ENCODE measurements around the gene AGMAT.

DNA sequence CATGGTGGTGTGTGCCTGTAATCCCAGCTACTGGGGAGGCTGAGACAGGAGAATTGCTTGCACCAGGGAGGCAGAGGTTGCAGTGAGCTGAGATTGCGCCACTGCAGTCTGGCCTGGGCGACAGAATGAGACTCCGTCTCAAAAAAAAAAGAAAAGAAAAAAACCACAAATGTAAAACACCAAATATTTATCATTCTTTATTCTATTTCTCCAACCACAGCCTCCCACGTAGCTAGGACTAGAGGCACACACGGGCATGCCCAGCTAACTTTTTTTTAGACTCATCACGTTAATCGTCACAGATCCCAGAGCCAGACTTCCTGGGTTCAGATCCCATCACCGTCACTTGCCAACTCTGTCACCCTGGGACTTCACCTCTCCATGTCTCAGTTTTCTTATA is 44.7 kb downstream of the AGMAT start:
- TF ChIP-seq CTCF (IDR thresholded peaks at IDR 0.05) (no peak), POLR2AphosphoS5 (IDR thresholded peaks at IDR 0.05) (no peak), POLR2A (IDR thresholded peaks at IDR 0.05) (no peak), EP300 (IDR thresholded peaks at IDR 0.05) (no peak)
